ENCODE measurements around the gene MYRIP.
"Not testable (repeated sequence)": the region's sequence is repeated elsewhere in the genome, so short reads cannot be mapped to it uniquely, and the experiment has no call there.

The MYRIP gene

DNA sequence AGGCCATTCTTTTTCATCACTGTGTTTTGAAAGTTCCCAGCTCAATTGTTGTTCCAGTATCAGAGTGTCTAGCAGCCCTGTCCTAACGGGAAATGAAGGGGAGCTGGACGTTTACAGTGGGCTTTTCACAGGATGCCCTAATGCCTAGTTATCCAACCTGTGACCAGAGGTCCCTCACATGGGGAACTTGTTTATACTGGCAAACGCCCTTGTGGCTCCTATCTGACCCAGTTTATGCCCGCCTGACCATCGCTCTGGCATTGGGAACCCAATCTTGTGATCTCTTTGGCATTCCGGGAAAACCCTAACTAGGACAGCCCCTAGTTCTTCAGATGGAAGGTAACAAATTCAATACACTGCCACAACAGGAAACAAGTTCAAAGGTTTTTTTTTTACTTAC lies 14.5 kb upstream of the MYRIP start:
- Histone ChIP-seq H3K4me2 (ENCODE audit: low read length, poor library complexity, severe bottlenecking) (no peak overlapping the region), H3K9me3 (ENCODE audit: control insufficient read depth, low read length) (no peaks in the 10 kb centered on the region), H3K27ac (ENCODE audit: low read length, poor library complexity, severe bottlenecking) (no peak overlapping the region), H3K18ac (ENCODE audit: low read depth in 1 of 2, low read length in 2 of 2) (no peak overlapping the region), H3K4me1 (ENCODE audit: control insufficient read depth, insufficient read depth, low read depth, low read length) (no peaks in the 10 kb centered on the region), H3K4ac (ENCODE audit: low read depth in 1 of 2, low read length in 2 of 2) (no peak overlapping the region), H2BK12ac (ENCODE audit: low read length in 2 of 2) (no peak overlapping the region), H2BK120ac (ENCODE audit: low read depth, low read length) (no peak overlapping the region), H3K14ac (ENCODE audit: low read length in 2 of 2) (no peak overlapping the region), H3K9ac (ENCODE audit: low read length) (no peak overlapping the region), H3K36me3 (ENCODE audit: control insufficient read depth in 1 of 2, insufficient read depth in 2 of 2, low read depth in 1 of 2, low read length in 2 of 2) (no peaks in the 10 kb centered on the region), H2AFZ (ENCODE audit: low read depth, low read length) (no peak overlapping the region), H3K4me3 (ENCODE audit: insufficient read depth in 1 of 2, low read depth in 1 of 2, low read length in 2 of 2) (no peak overlapping the region), H3K27me3 (ENCODE audit: control insufficient read depth in 1 of 2, insufficient read depth in 1 of 2, low read length in 2 of 2) (peaks cover 4 to 24% of the 10 kb centered on the region in 2 experiments), H4K91ac (ENCODE audit: low read length) (no peak overlapping the region), H2AK5ac (ENCODE audit: low read length, severe bottlenecking) (no peak overlapping the region), H3K79me1 (replicated peaks; ENCODE audit: low read length, poor library complexity, severe bottlenecking) (no peaks in the 10 kb centered on the region), H3K23ac (ENCODE audit: low read length in 2 of 2) (no peak overlapping the region), H2BK5ac (ENCODE audit: low read depth, low read length, poor library complexity, severe bottlenecking) (no peak overlapping the region), H2BK15ac (ENCODE audit: low read depth, poor library complexity, severe bottlenecking) (no peak overlapping the region), H4K8ac (ENCODE audit: low read length) (no peak overlapping the region)
- WGBS, result 74% methylated on average over 6 of the region's 6 CpGs
- DNase-seq, result no peak

DNA sequence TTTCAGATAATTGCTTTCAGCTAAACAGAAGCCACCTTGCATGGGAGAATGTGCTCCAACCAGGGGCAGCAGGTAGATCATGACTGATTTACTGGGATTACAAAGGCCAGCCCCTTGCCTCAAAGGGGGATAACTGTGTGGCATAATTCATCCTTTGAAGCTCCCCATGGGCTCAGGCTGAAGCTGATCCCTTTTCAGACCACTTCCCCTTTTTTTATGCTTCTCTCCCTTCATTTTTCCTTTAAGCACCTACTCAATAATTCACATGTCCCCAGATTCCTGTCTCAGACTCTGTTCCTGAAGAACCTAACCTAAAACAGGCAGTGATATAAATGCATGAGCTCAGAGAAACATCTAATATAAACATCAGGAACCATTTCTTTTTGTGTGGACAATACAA lies 8.2 kb upstream of the MYRIP start:
- Histone ChIP-seq H3K9me3 (ENCODE audit: control insufficient read depth, low read length) (no peaks in the 10 kb centered on the region), H3K36me3 (ENCODE audit: control insufficient read depth in 1 of 2, insufficient read depth in 2 of 2, low read depth in 1 of 2, low read length in 2 of 2) (no peaks in the 10 kb centered on the region), H3K9ac (ENCODE audit: low read length) (no peak overlapping the region), H3K27me3 (ENCODE audit: control insufficient read depth in 1 of 2, insufficient read depth in 1 of 2, low read length in 2 of 2) (peaks cover 16 to 37% of the 10 kb centered on the region in 2 experiments), H2BK12ac (ENCODE audit: low read length in 2 of 2) (no peak overlapping the region), H2AFZ (ENCODE audit: low read depth, low read length) (no peak overlapping the region), H3K4me3 (ENCODE audit: insufficient read depth in 1 of 2, low read depth in 1 of 2, low read length in 2 of 2) (no peak overlapping the region), H3K4me1 (ENCODE audit: control insufficient read depth, insufficient read depth, low read depth, low read length) (no peaks in the 10 kb centered on the region), H3K4me2 (ENCODE audit: low read length, poor library complexity, severe bottlenecking) (no peak overlapping the region), H4K8ac (ENCODE audit: low read length) (no peak overlapping the region), H3K27ac (ENCODE audit: low read length, poor library complexity, severe bottlenecking) (no peak overlapping the region), H3K4ac (ENCODE audit: low read depth in 1 of 2, low read length in 2 of 2) (no peak overlapping the region), H2BK15ac (ENCODE audit: low read depth, poor library complexity, severe bottlenecking) (no peak overlapping the region), H2BK5ac (ENCODE audit: low read depth, low read length, poor library complexity, severe bottlenecking) (no peak overlapping the region), H3K79me1 (replicated peaks; ENCODE audit: low read length, poor library complexity, severe bottlenecking) (no peaks in the 10 kb centered on the region), H3K14ac (ENCODE audit: low read length in 2 of 2) (no peak overlapping the region), H3K23ac (ENCODE audit: low read length in 2 of 2) (no peak overlapping the region), H4K91ac (ENCODE audit: low read length) (no peak overlapping the region), H2BK120ac (ENCODE audit: low read depth, low read length) (no peak overlapping the region), H2AK5ac (ENCODE audit: low read length, severe bottlenecking) (no peak overlapping the region), H3K18ac (ENCODE audit: low read depth in 1 of 2, low read length in 2 of 2) (no peak overlapping the region)
- DNase-seq, result no peak

DNA sequence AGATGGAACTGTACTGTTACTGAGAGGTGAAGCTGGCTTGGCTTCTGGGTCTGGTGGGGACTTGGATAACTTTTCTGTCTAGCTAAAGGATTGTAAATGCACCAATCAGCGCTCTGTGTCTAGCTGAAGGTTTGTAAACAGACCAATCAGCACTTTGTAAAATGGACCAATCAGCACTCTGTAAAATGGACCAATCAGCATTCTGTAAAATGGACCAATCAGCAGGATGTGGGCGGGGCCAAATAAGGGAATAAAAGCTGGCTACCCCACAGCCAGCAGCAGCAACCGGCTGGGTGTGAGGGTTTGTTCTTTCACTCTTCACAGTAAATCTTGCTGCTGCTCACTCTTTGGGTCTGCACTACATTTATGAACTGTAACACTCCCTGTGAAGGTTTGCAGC lies 6.9 kb upstream of the MYRIP start:
- not testable (repeated sequence) for H3K4me2 ChIP-seq (ENCODE audit: low read length, poor library complexity, severe bottlenecking); H3K18ac ChIP-seq (ENCODE audit: low read depth in 1 of 2, low read length in 2 of 2); H3K4ac ChIP-seq (ENCODE audit: low read depth in 1 of 2, low read length in 2 of 2); H3K36me3 ChIP-seq (ENCODE audit: control insufficient read depth in 1 of 2, insufficient read depth in 2 of 2, low read depth in 1 of 2, low read length in 2 of 2); H4K8ac ChIP-seq (ENCODE audit: low read length); H2BK5ac ChIP-seq (ENCODE audit: low read depth, low read length, poor library complexity, severe bottlenecking); H2AFZ ChIP-seq (ENCODE audit: low read depth, low read length); H3K9ac ChIP-seq (ENCODE audit: low read length); H2BK15ac ChIP-seq (ENCODE audit: low read depth, poor library complexity, severe bottlenecking); H3K27ac ChIP-seq (ENCODE audit: low read length, poor library complexity, severe bottlenecking); H2AK5ac ChIP-seq (ENCODE audit: low read length, severe bottlenecking); H3K4me3 ChIP-seq (ENCODE audit: insufficient read depth in 1 of 2, low read depth in 1 of 2, low read length in 2 of 2); DNase-seq; H3K23ac ChIP-seq (ENCODE audit: low read length in 2 of 2); H3K9me3 ChIP-seq (ENCODE audit: control insufficient read depth, low read length); H3K14ac ChIP-seq (ENCODE audit: low read length in 2 of 2); H2BK120ac ChIP-seq (ENCODE audit: low read depth, low read length); H4K91ac ChIP-seq (ENCODE audit: low read length); H2BK12ac ChIP-seq (ENCODE audit: low read length in 2 of 2); H3K79me1 ChIP-seq (replicated peaks; ENCODE audit: low read length, poor library complexity, severe bottlenecking); H3K4me1 ChIP-seq (ENCODE audit: control insufficient read depth, insufficient read depth, low read depth, low read length)
- H3K27me3 ChIP-seq (ENCODE audit: control insufficient read depth in 1 of 2, insufficient read depth in 1 of 2, low read length in 2 of 2), result peaks cover 20 to 50% of the 10 kb centered on the region in 2 experiments
- 73% methylated on average over 3 of the region's 3 CpGs for WGBS

DNA sequence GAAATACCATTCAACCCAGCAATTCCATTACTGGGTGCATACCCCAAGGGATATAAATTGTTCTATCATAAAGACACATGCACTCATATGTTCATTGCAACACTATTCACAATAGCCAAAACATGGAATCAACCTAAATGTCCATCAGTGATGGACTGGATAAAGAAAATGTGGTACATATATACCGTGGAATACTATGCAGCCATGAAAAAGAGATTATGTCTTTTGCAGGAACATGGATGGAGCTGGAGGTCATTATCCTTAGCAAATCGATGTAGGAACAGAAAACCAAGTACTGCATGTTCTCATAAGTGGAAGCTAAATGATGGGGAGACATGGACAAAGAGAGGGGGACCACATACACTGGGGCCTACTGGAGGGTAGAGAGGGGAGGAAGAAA lies 5.5 kb upstream of the MYRIP start:
- no peak overlapping the region for H4K91ac ChIP-seq (ENCODE audit: low read length)
- H3K14ac ChIP-seq (ENCODE audit: low read length in 2 of 2), result no peak overlapping the region
- H3K23ac ChIP-seq (ENCODE audit: low read length in 2 of 2), result no peak overlapping the region
- H3K27ac ChIP-seq (ENCODE audit: low read length, poor library complexity, severe bottlenecking), result no peak overlapping the region
- H4K8ac ChIP-seq (ENCODE audit: low read length), result no peak overlapping the region
- no peak overlapping the region for H3K18ac ChIP-seq (ENCODE audit: low read depth in 1 of 2, low read length in 2 of 2)
- H3K4me3 ChIP-seq (ENCODE audit: insufficient read depth in 1 of 2, low read depth in 1 of 2, low read length in 2 of 2), result no peak overlapping the region
- H3K9me3 ChIP-seq (ENCODE audit: control insufficient read depth, low read length), result no peaks in the 10 kb centered on the region
- H2BK120ac ChIP-seq (ENCODE audit: low read depth, low read length), result no peak overlapping the region
- no peak overlapping the region for H2BK5ac ChIP-seq (ENCODE audit: low read depth, low read length, poor library complexity, severe bottlenecking)
- H3K4me2 ChIP-seq (ENCODE audit: low read length, poor library complexity, severe bottlenecking), result no peak overlapping the region
- H3K4me1 ChIP-seq (ENCODE audit: control insufficient read depth, insufficient read depth, low read depth, low read length), result peaks cover 3% of the 10 kb centered on the region
- H3K27me3 ChIP-seq (ENCODE audit: control insufficient read depth in 1 of 2, insufficient read depth in 1 of 2, low read length in 2 of 2), result peaks cover 25 to 57% of the 10 kb centered on the region in 2 experiments
- DNase-seq, result no peak
- WGBS, result 45% methylated on average over 2 of the region's 2 CpGs
- H2AK5ac ChIP-seq (ENCODE audit: low read length, severe bottlenecking), result no peak overlapping the region
- H2AFZ ChIP-seq (ENCODE audit: low read depth, low read length), result no peak overlapping the region
- no peak overlapping the region for H3K9ac ChIP-seq (ENCODE audit: low read length)
- H3K79me1 ChIP-seq (replicated peaks; ENCODE audit: low read length, poor library complexity, severe bottlenecking), result no peaks in the 10 kb centered on the region
- no peak overlapping the region for H3K4ac ChIP-seq (ENCODE audit: low read depth in 1 of 2, low read length in 2 of 2)
- H3K36me3 ChIP-seq (ENCODE audit: control insufficient read depth in 1 of 2, insufficient read depth in 2 of 2, low read depth in 1 of 2, low read length in 2 of 2), result no peaks in the 10 kb centered on the region
- no peak overlapping the region for H2BK12ac ChIP-seq (ENCODE audit: low read length in 2 of 2)
- no peak overlapping the region for H2BK15ac ChIP-seq (ENCODE audit: low read depth, poor library complexity, severe bottlenecking)
